HepG2 (cell line): ENCODE data around the gene YAP1. TPM values are rescaled to one million over a fixed set of nuclear protein-coding genes. Genes with fewer than 3 reads are reported as not detected.

ENCODE experiments used
- FOXM1 ChIP-seq: sonication (generic); formaldehyde crosslinking; IDR thresholded peaks from 2 replicates; pipeline ENCODE4 v1.5.0; 2020; ENCODE audit warnings: missing genetic modification reagents
- HMGXB4 ChIP-seq, 2 experiments: sonication (generic) in 1 of 2; formaldehyde crosslinking in 1 of 2; IDR thresholded peaks; 2 replicates each; pipeline versions ENCODE4 v1.4.0 to v1.6.1; 2018 to 2020; ENCODE audit warnings: missing genetic modification reagents in 2 of 2, borderline replicate concordance in 1 of 2, low read depth in 1 of 2, mild to moderate bottlenecking in 1 of 2, missing biosample characterization in 1 of 2
- PHF21A ChIP-seq: sonication (generic); formaldehyde crosslinking; IDR thresholded peaks from 2 replicates; pipeline ENCODE4 v1.5.0; 2020; ENCODE audit warnings: mild to moderate bottlenecking, missing genetic modification reagents
- REXO4 ChIP-seq: sonication (generic); formaldehyde crosslinking; IDR thresholded peaks from 2 replicates; pipeline ENCODE4 v1.8.0; 2022; ENCODE audit warnings: missing genetic modification reagents, mild to moderate bottlenecking, borderline replicate concordance
- SNAPC4 ChIP-seq: sonication (generic); formaldehyde crosslinking; IDR thresholded peaks from 2 replicates; pipeline ENCODE4 v1.4.0; 2020; ENCODE audit warnings: mild to moderate bottlenecking, missing genetic modification reagents
- ZNF34 ChIP-seq: sonication (generic); formaldehyde crosslinking; IDR thresholded peaks from 2 replicates; pipeline ENCODE4 v1.4.0; 2020; ENCODE audit warnings: mild to moderate bottlenecking, missing genetic modification reagents, borderline replicate concordance
- polyA plus RNA-seq, 8 experiments: library from polyadenylated mRNA; depleted of rRNA in 3 of 8; stranded (reverse) in 7 of 8; unstranded in 1 of 8; fragments of >200 nt; fragmentation: Illumina TruSeq in 4 of 8; extraction: Trizol in 4 of 8; gene quantifications; 2 replicates each; pipeline versions ENCODE4 v1.2.1 to v1.2.3, GENCODE V29; 2011 to 2016; ENCODE audit warnings: low read depth in 4 of 8, missing spikeins in 1 of 8, mixed read lengths in 1 of 8; ENCODE audit not compliant: insufficient read depth in 1 of 8
- total RNA-seq, 5 experiments: library from RNA; depleted of rRNA; stranded (reverse); fragments of >200 nt; fragmentation: Illumina TruSeq; extraction: Trizol; gene quantifications; 2 replicates each; pipeline ENCODE4 v1.2.3, GENCODE V29; 2016; ENCODE audit warnings: low read depth in 1 of 5

The YAP1 gene
- total and polyA plus RNA-seq, 2 of the 13 experiments (the other 11 are each of a cell fraction or from before 2014, with no cell fraction given), result 59.5 to 91.0 TPM

- TF ChIP-seq FOXM1 (no peak), ZNF34 (CRISPR knock-in tag) (no peak), PHF21A (no peak), HMGXB4 (CRISPR knock-in tag; IDR thresholded peaks at IDR 0.05; ENCODE audit: borderline replicate concordance in 1 of 2, low read depth in 1 of 2) (no peak), REXO4 (no peak), SNAPC4 (CRISPR knock-in tag) (no peak)
- TF ChIP-seq, all 625 proteins: peak for 4
Measured at GRCh38 chr11:102179371-102179770, 69.1 kb downstream of the YAP1 start (continued).
